GM10266 (cell line): ENCODE data around the gene SNX21.

Source experiments
- DNase-seq: peaks from one replicate; pipeline ENCODE4 v3.0.0; 2012; ENCODE audit errors: extremely low spot score
- CTCF ChIP-seq: IDR thresholded peaks from 2 replicates; pipeline ENCODE4 v1.5.1; 2012; ENCODE audit warnings: mild to moderate bottlenecking, low read depth; ENCODE audit not compliant: control insufficient read depth, insufficient read depth; ENCODE audit errors: missing control alignments

SNX21 gene

GRCh38 chr20:45834797-45835161 lies 1.2 kb downstream of the SNX21 start:
- no peak for DNase-seq
- TF ChIP-seq CTCF, result no peak

GRCh38 chr20:45835329-45835765 lies 1.7 kb downstream of the SNX21 start:
- DNase-seq, result no peak
- no peak for TF ChIP-seq CTCF

GRCh38 chr20:45835825-45836224 lies 2.2 kb downstream of the SNX21 start:
- DNase-seq, result no peak
- no peak for TF ChIP-seq CTCF

GRCh38 chr20:45836841-45837240 lies 3.2 kb downstream of the SNX21 start:
- no peak for TF ChIP-seq CTCF
- no peak for DNase-seq

- no peak for DNase-seq
- no peak for TF ChIP-seq CTCF
These were observed 7.2 kb downstream of the SNX21 start for GRCh38 chr20:45840700-45841198.

GRCh38 chr20:45841407-45842129 lies 8.0 kb downstream of the SNX21 start:
- DNase-seq, result no peak
- TF ChIP-seq CTCF, result no peak

GRCh38 chr20:45842169-45842812 lies 8.7 kb downstream of the SNX21 start:
- TF ChIP-seq CTCF, result no peak
- peak; percentile 70 for DNase-seq
